ENCODE results near the gene ERBB4. TPM values are rescaled to one million over a fixed set of nuclear protein-coding genes. Genes with fewer than 3 reads are reported as not detected.

ERBB4 gene
- total and polyA plus RNA-seq, 10 of the 15 experiments (the other 5 are each of a cell fraction or from before 2014, with no cell fraction given): under 0.01 to 0.23 (median 0.01) TPM; not detected in 4

GRCh38 chr2:211957799-211958198 is 580.8 kb downstream of the ERBB4 start (continued):
- no peak for TF ChIP-seq FOS (IDR thresholded peaks at IDR 0.05; ENCODE audit: borderline replicate concordance, extremely low read depth, insufficient read length)
- TF ChIP-seq ATF2 (IDR thresholded peaks at IDR 0.05; ENCODE audit: low read length): peak; percentile 83
- no peak for TF ChIP-seq SUZ12 (IDR thresholded peaks at IDR 0.05; ENCODE audit: unreplicated experiment)
- no peak for TF ChIP-seq IRF5 (IDR thresholded peaks at IDR 0.05; ENCODE audit: borderline replicate concordance)
- no peak for TF ChIP-seq NFXL1 (IDR thresholded peaks at IDR 0.05; ENCODE audit: borderline replicate concordance)
- no peak for TF ChIP-seq EZH2 (IDR thresholded peaks at IDR 0.05; ENCODE audit: borderline replicate concordance, control insufficient read depth, low read depth, low read length)
- TF ChIP-seq RUNX3 (IDR thresholded peaks at IDR 0.05; ENCODE audit: low read length): peak; percentile 63; the same call in 1 of the 2 replicates
- no peak for TF ChIP-seq WRNIP1 (IDR thresholded peaks at IDR 0.05; ENCODE audit: borderline replicate concordance, low read depth, low read length)
- no peak for TF ChIP-seq MAX (IDR thresholded peaks at IDR 0.05; ENCODE audit: low read depth, low read length)
- no peak for TF ChIP-seq CTCF (IDR thresholded peaks at IDR 0.05 in 2 of 3, conservative IDR thresholded peaks at IDR 0.05 in 1 of 3; ENCODE audit: control insufficient read depth in 2 of 3, extremely low read depth in 1 of 3, insufficient read depth in 1 of 3, low read depth in 3 of 3, low read length in 3 of 3)
- TF ChIP-seq SP1 (IDR thresholded peaks at IDR 0.05; ENCODE audit: low read depth, low read length): peak; percentile 44
- no peak for TF ChIP-seq IKZF1 (conservative IDR thresholded peaks at IDR 0.05)
- TF ChIP-seq CBX5 (IDR thresholded peaks at IDR 0.05; ENCODE audit: low read depth): peak; percentile 85; the same call in 1 of the 2 replicates
- TF ChIP-seq ZNF24 (IDR thresholded peaks at IDR 0.05): no peak
- no peak for TF ChIP-seq MYB (IDR thresholded peaks at IDR 0.05; ENCODE audit: borderline replicate concordance, low read depth, low read length)
- TF ChIP-seq RELA (IDR thresholded peaks at IDR 0.05; ENCODE audit: borderline replicate concordance, partially characterized antibody): peak; percentile 49
- TF ChIP-seq CEBPB (IDR thresholded peaks at IDR 0.05; ENCODE audit: borderline replicate concordance in 1 of 2, low read depth in 2 of 2, low read length in 2 of 2): no peak
- peak; percentile 77; the same call in 1 of the 2 replicates for TF ChIP-seq TCF12 (IDR thresholded peaks at IDR 0.05; ENCODE audit: low read depth, low read length)
- no peak for TF ChIP-seq HCFC1 (IDR thresholded peaks at IDR 0.05; ENCODE audit: low read length)
- no peak for TF ChIP-seq POU2F2 (IDR thresholded peaks at IDR 0.05; ENCODE audit: borderline replicate concordance, low read depth, low read length)
- no peak for TF ChIP-seq SRF (IDR thresholded peaks at IDR 0.05; ENCODE audit: low read depth in 2 of 2, low read length in 2 of 2)
- no peak for TF ChIP-seq CHD4 (IDR thresholded peaks at IDR 0.05)
